GM21529 (cell line): Measurements from ENCODE around the gene LRRC8B.
"Not testable (repeated sequence)": the region's sequence is repeated elsewhere in the genome, so short reads cannot be mapped to it uniquely, and the experiment has no call there.

ENCODE experiments used
- ATAC-seq: cut with Tn5 transposase; IDR thresholded peaks from one replicate; pipeline ENCODE4 v1.9.1; 2021; ENCODE audit not compliant: unreplicated experiment

The LRRC8B gene

DNA sequence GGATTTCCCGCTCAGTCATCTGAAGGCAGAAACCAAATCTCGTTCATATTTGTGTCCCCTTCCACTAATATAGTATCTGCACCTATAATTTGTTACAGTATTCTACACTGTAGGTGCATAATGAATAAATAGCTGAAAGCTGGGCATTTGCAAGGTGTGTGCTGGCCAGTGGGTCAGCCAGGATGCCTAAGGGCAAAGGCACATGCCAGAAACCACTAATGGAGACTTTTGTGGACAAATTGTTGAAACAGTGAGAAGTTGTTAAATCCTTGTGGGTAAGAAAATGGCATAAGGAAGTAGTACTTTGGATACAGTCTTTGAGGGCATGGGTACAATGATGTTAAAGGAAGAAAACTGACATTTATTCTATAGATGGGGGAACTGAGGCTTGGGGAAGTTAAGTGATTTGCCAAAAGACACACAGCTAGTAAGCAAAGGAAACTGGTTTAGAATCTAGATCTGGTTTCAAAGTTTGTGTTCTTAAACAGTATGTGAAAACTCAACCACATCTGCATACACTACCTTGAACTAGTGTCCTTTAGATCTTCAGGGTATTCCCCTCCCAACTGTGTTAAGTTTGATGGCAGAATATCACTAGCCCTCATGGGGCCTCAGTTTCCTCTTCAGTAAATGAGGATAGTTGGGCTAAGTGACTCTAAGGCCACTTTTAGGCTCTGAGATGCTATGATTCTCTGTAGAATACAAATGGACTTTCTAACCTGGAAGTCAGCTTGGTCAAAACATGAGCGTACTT, 81.8 kb downstream of the LRRC8B start:
- peak; percentile 47 for ATAC-seq

DNA sequence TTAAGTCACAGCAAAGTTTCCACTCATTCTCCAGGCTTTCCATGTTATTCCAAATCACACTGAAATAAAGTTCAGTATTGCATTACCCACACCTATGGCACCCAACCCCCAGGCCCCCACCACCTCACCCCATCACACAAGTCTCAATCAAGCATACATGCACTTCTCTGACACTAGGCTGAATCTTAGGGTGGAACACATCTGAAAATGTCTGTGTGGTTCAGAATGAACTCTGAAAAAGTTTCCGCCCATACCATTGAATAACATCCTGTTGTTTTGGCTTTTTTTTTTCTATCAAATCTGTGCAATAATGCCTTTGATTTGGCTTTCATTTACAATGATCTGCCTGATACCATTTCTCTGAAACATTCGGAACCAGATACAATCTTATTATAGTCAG, 82.5 kb downstream of the LRRC8B start:
- no peak for ATAC-seq

DNA sequence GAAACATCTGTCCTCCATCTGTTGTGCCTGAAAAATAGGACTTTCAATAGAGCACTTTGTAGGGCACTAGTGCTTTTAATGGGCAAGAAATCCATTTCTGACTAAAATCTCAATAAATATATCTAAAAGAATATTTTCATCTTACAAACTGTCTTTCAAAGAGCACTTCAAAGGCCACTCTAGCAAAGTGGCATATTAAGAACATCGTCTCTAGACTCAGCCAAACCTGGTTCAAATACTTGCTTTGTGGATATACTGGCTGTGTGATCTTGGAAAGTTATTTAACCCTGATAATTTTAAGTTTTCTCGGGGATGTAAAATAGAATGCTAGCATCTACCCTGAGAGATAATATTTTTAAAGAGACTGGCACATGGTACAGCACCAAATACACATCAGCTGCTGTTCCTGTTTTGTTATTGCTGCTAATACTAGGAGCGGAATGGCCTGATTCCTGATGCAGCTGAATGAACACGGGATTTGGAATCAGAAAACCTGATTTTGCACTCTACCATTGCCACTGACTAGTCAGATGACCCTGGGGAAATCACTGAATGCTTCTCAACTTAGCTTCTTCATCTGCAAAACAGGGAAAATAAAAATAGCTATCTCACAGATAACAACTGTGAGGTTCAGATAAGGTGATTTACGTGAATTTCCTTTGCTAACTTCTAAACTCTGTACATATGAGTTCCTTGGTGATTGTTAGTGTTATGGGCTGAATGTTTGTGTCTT, 83.1 kb downstream of the LRRC8B start:
- ATAC-seq, result no peak

DNA sequence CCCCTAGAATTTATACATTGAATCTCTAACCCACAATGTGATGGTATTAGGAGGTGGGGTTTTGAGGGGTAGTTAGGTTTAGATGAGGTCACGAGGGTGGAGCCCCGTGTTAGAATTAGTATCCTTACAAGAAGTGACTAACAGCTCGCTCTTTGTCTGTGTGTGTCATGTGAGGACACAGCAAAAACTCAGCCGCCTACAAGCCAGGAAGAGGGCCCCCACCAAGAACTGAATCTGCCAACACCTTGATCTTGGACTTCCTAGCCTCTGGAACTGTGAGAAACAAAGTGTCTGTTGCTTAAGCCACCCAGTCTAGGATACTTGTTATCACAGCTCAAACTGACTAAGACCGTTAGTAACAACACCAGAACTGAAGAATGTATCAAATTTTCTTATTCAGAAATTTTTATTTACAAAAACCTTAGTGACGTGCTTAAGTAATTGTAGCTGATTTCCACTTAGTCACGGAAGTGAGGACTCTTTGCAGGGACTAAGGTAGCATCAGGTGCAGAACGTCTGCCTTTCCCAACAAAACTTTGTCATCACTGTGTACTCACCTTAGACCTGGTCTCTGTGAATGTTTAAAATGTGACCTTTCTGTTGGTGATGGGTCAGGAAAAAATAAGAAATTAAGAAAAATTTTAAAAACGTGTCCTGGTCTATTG, 83.8 kb downstream of the LRRC8B start:
- ATAC-seq, result no peak

DNA sequence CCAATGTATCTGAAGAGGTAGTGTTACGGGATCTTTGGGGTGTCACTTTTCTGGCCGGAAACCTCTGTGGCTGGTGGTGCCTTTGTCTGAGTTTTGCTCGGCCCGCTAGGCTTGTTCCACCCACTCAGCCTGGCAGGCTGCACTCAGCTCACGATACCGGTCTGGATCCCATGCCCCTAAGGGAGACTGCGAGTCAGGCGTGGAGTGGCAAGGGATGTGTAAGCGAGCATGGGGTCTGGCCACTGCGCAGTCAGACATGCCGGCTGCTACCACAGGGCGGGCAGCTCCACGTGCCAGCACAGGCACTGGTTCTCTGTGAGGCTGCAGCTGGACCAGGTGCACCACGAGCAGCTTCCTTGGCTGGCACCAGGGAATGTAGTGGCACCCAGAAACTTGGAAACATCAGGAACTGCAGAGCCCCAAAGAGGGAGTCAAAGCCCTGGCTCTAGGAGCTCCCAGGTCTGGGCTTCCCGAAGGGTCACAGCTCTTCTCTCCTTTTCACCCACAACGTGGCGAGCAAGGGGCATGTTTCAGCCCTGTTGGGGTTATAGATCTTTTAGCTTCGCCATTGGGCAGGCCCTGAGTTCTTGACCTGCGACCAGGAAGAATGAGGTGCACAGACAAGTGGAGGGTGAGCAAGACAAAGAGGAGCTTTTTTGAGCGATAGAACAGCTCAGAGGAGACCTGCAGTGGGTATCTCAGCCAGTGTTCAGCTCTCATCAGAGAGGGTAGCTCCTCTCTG, 84.5 kb downstream of the LRRC8B start:
- no peak for ATAC-seq

DNA sequence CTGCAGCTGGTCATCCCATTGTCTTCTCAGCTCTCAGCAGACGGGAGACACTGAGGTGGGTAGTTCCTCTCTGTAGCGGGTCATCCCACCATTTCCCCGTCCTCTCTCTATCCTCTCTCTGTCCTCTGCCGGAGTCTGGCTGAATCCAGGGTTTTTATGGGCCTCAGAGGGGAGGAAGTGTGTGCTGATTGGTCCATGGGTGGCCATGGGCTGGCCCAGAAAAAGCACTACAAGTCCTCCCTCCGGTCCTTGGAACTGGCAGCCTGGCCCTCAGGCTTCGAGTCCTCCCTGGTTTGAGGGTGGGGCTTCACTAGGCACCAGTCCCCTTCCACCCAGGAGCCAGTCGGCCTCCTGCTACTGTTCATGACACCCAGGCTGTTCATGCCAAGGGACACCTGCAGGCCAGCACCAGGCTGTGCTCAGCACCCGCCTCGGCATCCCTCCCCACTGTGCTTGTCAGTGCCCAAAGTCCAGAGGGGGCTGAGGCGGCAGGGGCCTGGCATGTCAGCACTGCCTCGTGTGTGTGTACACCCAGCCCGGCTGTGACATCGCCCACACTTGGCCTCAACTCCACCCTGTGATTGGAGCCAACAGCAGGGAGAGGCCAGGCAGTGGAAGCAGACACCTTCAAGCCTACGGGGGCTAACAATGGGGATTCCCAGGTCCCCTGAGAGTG, 85.3 kb downstream of the LRRC8B start:
- ATAC-seq, result no peak

DNA sequence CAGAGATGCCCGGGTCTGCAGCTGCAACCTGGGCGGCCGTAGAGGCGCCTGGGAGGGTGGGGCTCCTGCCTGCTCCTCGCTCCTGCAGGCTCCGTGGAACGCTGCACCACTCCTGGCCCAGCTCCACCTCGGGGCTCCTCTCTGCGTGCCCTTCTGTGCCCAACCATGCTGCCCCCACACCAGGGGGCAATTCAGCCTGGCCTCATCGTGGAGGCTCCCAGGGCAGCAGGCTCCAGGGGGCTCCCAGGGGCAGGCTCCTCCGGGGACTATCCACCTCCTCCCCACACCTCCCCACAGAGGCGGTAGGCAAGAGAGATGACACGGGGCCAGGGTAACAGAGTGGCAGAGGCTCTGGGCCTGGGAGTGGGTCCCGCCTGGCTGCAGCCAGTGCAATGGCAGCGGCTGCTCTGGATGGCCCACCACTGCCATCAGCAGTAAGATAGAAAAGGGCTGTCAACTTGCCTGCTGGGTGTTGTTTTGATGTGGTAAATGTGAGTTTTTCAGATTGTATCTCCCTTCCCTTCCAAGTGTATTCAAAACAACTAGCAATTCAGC, 85.9 kb downstream of the LRRC8B start:
- no peak for ATAC-seq

DNA sequence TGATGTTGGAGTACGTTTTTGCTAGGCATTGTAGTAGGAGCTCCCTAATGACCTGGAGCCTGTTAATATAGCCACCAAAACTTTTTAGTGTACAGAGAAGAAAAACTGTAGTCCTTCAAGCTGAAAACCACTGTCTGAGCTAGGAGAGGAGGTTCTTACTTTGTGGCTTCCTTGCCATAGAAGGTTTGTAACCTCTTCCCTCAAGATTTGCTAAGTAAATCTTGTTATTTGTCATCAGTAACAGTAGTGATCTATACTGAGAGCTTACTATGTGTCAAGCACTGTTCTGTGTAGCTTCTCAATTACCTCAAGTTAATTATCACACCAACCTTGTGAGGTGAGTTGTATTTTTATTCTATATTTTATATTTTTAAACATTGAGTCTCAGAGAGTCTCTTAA, 87.1 kb downstream of the LRRC8B start:
- peak; percentile 98 for ATAC-seq

DNA sequence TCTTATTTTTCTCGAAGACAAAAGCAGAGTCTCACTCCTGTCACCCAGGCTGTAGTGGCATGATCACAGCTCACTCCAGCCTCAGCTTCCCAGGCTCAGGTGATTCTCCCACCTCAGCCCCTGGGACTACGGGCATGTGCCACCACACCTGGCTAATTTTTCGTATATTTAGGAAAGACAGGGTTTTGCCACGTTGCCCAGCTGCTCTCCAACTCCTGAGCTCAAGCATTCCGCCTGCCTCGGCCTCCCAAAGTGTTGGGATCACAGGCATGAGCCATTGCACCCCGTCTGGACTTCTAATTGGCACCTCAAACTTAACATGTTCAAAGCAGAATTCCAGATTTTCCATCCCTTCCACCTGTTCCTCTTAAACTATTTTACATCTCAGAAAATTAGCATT, 89.3 kb downstream of the LRRC8B start:
- ATAC-seq, result no peak

DNA sequence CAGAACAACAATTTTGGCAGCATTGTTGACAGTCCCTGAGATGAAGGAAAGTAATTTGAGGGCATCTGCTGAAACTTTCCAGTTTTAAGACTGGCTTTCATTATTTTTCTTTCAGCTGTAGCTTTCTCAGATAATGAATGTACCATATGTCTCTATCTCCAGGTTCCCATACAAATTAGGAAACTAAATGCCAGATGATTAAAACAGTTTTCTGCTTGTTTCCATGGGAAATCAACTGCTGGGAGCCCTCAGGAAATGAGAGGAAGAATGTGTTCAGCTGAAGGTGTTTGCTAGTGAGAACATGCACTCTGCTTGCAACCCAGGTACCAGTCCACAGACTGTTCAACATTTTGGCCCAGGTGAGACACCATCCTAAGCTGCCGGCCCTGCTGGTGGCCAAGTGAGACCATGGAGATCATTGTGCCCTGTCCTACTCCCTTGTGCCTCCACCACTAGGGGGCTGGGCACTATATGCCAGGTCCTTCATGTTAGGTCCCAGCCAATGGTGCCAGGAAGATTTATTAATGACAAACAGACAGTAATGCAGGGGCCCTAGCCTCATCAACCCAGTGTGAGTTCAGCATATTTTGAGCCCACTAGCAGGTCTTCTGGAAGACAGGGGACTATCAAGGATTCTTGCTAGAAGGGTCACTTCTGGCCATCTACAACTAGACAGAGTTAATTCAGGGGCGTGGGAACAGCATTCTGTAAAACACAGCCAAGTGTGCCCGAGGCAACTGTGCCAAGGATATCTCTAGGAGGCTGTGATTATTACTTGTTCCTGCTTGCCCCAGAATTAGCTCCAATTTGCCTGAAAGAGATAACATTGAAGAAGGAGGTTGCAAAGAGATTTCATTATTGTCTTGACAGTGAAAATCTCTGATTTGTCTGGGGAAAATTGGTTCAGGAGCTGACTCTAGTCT, 91.3 kb downstream of the LRRC8B start:
- no peak for ATAC-seq

DNA sequence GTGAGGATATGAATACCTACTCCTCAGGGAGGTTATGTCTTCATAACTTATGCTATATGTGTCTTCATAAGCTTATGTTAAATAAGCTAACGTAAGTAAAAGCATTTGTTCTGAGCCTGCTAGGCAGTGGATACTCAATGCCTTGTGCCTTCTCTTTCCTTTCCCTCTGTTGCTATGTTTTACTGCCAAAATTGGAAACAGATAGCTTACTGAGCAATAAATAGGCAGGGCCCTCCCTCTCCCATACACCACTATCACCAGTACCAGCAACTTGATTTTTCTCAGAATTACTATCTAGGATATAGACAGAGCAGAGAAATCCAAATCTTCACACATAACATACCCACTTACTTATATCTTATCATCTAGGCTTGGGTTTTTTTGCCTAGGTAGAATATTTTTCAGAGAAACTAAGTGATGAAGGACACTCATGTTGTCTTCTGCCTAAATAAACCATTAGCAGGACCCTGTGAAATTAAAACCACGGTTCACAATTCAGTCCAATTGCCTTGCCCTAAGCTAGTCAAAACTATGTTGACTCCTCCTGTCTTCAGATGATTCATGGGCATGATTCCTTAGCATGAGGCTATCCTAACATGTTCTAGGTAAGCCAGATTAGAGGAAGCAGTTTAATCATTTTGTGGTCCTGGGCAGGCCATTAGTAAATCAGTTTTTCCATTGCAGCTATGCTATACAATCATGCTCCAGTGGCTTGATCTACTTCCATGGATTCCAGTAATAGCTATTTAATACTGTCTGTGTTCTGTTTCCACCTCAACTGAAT, 92.4 kb downstream of the LRRC8B start:
- ATAC-seq, result no peak

DNA sequence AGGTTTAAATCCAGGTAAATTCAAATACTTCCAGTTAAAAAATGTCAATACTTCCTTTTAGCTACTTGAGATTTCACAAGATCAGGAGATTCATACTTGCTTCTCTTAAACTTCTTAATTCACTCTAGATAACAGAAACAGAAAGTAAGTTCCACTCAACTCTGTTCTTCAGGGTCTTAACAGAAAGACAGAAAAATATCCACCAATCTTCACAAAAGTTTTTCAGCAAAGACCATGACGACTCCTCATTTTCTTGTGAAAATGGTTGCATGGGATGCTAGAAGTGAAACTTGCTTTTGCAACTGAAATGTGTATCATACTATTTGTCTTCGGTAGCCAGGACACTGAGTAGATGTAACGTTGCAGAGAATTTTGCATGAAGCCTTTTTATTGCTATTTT, 96.0 kb downstream of the LRRC8B start:
- no peak for ATAC-seq

DNA sequence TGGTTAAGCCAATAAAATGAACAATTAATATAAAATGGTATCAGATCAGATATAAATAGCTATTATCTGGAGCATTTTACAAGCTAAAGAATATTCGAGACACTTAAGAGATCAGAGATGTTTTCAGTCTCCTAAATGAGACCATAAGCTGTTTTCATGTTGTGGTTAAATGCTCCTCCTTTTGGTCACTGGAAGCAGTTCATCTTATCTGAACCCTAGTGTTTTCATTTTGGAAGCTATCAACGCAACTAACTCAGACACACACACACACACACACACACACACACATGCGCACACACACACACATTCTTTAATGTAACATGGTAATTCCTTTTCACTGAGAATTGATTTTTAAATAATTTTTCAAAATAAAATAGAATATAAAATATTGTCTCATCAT, 98.3 kb downstream of the LRRC8B start:
- no peak for ATAC-seq

DNA sequence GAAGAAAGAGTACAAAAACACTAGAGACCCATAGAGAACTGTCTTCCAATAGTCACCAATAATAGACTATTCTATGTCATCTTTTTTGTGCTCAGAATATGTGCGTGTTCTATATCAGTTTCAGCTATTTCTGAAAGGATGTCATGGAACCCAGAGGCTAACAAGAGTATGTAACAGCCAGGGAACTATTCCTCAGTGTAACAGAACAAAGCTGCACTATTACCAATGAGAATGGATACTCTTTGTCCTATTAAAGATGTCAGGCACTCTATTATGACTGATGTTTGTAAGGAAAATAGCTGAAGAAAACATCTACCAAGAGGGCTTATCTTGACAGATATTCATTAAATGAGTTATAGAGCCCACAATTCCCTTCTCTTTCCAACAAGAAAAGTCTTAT, 99.7 kb downstream of the LRRC8B start:
- ATAC-seq, result no peak

DNA sequence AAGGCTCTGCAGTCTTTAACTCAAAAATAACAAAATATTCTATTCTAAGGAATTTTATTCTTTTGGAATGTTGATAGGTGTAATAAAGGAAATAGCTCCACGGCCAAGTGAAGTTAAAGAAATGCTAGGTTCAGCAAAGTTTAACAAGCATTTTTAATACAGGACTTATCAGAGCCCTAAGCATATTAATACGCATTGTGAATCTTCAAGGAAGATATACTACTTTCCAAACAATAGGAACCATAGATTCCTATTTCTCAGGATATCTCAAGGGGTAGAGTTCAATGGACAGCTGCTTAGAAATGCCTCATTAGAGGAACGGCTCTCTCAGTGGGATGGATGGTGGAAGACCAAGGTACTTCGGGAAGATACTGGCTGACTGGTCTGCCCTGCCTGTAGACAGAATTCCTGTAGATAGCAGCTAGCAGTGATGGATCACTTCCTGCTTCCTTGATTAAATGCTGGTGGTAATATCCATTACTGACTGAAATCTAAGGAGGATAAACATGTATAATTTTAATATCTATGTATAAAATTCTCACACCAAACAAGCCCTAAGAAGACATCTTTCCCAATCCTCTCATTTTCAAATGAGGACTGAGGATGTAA, 100.2 kb downstream of the LRRC8B start:
- ATAC-seq, result no peak

DNA sequence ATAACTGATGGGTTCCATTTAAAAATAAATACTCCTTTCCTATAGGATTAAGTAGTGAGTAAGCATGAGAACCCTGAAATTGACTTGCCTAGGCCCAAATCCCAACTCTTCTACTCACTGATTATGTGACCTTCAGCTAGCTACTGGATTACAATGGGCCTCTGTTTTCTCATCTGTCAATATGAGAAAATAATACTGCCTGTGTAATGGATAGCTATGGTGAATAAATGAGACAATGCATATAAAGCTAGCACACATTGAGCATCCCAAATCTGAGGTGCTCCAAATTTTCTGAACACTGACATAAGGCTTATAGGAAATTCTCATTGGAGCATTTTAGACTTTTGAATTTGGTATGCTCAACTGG, 103.0 kb downstream of the LRRC8B start:
- no peak for ATAC-seq

DNA sequence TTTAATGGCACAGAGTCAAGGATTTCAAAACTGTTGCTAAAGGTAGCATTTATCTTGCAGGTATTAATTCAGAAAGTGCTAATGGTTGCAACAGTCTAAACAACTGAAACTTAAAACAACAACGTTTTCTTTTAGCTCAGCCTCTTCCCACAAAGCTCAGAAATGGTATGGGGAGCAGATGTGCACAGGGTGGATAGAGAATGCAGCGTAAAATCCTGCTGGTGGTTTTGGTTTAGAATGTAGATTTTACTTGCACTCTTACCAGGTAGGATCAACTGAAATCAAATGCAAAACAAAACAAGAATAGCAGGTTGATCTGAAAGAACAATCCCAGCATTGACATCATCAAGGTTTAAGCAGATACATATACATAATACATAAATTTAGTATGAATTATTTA, 104.5 kb downstream of the LRRC8B start:
- no peak for ATAC-seq

DNA sequence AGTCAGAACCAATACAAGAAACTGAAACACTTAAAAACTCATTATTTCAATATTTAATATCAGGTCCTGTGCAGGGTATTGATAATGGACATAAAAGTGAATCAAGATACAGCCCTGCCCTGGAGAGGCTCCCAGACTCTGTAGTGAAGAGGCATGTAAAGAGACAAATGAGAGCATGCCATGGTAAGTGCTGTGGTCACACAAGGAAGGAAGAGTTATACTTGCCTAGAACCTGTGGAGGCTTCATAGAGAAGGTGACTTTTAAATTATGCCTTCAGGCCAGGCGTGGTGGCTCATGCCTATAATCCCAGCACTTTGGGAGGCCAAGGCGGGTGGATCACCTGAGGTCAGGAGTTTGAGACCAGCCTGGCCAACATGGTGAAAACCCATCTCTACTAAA, 105.0 kb downstream of the LRRC8B start:
- ATAC-seq, result not testable (repeated sequence)
